HG03575 (cell line): ENCODE results near the gene TPI1.

Experiments
- ATAC-seq: cut with Tn5 transposase; IDR thresholded peaks from one replicate; pipeline ENCODE4 v1.9.1; 2021; ENCODE audit not compliant: unreplicated experiment, insufficient number of reproducible peaks, low FRiP score; ENCODE audit errors: extremely low read depth

The TPI1 gene

DNA sequence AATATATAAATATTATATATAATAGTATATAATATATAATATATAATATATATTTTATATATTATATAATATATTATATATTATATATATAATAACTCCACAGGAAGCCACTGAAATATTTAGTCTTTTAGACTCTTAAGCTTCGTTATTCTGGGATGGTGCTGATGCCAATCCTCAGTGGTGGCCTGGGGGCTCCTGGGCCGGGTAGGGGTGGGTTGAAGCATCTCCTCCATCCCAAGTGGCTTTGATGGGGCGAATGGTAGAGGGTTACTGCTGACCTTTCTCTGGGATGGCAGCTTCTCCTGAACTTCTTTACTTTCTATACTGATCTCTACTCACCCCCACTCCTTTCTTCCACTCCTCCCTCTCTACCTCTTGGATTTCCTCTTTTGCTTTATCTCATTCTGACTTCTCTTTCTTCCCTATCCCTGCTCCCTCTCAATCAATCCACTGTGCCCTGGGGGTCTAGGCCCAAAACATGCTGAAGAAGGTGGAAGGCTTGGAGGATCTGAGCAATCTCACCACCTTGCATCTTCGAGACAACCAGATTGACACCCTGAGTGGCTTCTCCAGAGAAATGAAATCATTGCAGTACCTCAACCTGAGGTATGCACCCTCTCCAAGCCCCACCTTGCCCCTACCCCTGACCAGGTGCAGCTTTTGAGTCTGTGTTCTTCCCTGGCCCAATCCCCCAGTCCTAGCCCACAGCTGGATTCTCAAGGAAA lies 42.3 kb downstream of the TPI1 start:
- ATAC-seq = no peak

DNA sequence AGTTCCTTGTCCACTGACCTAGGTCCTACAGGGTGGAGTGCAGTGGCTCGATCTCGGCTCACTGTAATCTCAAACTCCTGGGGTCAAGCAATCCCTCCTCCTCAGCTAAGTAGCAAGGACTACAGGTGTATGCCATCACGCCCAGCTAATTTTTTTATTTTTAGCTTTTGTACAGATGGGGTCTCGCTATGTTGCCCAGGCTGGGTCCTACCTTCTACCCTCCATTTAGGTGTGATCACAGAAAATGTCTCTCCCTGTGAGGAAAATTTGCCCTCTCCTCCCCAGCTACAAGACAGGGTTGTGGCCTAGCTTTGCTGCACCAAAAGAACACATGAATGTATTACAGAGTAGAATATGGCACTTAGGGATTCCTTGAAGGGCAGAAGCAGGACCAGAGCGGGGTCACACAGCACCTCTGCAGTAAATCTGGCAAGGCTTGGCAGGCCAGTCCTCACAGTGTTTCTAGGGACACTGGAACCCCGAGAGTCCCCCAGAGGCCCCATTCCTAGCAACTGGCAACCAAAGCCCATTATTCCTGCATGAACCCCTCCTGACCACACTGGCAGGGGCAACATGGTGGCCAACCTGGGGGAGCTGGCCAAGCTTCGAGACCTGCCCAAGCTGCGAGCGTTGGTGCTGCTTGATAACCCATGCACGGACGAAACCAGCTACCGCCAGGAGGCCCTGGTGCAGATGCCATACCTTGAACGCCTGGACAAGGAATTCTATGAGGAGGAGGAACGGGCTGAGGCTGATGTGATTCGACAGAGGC lies 45.0 kb downstream of the TPI1 start:
- no peak for ATAC-seq

DNA sequence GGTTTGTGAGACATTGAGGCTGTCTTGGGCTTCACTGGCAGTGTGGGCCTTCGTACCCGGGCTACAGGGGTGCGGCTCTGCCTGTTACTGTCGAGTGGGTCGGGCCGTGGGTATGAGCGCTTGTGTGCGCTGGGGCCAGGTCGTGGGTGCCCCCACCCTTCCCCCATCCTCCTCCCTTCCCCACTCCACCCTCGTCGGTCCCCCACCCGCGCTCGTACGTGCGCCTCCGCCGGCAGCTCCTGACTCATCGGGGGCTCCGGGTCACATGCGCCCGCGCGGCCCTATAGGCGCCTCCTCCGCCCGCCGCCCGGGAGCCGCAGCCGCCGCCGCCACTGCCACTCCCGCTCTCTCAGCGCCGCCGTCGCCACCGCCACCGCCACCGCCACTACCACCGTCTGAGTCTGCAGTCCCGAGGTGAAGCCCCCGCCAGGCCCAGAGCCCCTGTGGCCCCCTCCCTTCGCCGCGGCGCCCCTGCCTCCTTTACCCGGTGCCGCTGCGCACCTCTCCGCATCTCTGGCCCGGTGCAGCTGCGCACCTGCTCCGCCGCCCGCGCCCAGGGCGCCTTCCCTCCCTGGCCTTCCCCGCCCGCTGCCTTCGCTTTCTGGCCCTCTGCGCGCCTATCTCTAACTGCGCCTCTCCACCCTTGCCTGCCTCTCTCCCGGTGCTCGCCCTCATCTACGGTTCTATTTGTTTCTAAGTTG lies 47.1 kb downstream of the TPI1 start, which contains the start of gene ENO2:
Gene ENO2 (plus strand): TSS at position 335 of the 701 bp plus-strand sequence. CDS start 1,253 bp downstream, outside the sequence.
- no peak for ATAC-seq

DNA sequence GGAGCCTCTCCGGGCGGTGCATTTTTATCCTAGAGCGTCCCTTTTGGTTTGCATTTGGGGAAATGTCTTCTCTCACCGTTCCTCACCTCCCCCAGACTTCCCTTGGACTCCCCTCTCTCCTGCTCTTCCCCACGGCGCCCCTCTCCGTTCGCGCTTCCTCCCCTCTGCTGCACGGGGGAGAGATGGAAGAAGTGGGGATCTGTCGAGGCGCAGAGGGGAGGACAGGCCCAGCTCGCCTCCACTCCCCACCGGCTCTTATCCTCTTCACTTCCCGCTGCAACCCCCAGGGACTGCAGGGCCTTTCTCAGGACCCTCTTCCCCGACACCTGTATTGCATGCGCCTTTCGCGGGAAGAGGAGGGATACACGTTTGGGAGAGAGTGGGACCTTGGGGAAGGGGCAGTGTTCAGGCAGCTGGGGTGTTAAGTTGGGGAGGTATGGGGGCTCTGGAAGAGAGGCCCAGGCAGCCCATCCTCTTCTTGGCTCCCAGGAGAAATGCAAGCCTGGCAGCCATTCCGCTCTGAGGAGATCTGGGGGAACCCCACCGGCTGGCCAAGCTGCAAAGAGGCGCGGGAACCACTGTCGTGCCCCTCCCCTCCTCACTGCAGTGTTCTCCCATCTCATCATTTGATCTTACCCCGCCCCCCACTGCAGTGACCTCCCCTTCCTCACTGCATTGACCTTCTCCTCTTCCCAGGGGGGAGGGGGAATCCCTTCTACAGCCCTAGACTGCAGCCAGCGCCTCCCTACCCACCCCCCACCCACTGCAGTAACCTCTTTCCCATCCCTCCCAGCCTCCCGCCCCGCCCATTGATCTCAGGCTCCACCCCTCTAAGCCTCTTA lies 47.8 kb downstream of the TPI1 start:
- no peak for ATAC-seq

DNA sequence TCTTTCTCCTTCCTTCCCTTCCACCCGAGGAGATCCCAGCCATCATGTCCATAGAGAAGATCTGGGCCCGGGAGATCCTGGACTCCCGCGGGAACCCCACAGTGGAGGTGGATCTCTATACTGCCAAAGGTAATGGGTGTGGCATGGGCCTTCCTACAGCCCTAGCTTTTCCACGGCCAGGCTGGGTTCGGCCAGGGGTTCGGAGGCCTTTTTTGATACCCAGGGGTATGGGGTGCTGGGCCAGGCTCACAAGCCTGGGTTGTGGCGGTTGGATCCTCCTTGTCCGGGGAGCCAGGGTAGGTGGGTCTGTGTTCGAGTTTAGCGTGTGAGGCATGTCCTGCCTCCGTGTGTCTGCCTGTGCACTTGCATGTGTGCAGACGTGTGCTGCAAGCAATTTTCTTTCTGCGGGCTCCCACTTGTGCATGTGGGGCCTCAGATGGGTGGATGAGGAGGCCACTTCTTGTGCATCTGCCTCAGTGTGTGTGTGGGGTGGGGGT lies 48.5 kb downstream of the TPI1 start:
- no peak for ATAC-seq

DNA sequence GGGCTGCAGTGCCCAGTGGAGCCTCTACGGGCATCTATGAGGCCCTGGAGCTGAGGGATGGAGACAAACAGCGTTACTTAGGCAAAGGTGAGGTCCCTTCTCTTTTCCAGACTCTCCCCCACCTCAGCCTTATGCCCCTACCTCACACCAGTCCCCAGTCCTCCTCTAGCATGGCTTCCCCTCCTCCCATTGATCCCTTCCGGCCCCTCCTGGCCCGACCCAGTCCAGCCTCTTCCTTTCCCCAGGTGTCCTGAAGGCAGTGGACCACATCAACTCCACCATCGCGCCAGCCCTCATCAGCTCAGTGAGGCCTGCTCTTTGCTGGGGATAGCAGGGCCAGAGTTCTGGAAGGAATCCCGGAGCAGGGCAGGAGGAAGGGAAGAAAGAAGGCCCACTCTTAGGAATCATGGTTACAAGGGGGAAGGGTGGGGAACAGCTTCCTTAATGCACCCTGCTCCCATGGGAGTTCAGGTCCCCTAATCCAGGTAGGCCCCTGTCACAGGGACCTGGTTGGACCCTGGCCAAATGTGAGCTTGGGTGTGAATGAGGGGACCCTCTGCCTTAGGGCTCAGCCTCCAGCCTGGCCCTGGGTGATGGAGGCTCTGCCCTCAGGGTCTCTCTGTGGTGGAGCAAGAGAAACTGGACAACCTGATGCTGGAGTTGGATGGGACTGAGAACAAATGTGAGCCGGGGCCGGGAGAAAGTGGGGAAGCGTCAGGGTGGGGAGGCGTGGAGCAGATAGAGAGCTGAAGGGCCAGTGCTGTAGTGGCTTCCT lies 49.3 kb downstream of the TPI1 start:
- ATAC-seq = no peak

DNA sequence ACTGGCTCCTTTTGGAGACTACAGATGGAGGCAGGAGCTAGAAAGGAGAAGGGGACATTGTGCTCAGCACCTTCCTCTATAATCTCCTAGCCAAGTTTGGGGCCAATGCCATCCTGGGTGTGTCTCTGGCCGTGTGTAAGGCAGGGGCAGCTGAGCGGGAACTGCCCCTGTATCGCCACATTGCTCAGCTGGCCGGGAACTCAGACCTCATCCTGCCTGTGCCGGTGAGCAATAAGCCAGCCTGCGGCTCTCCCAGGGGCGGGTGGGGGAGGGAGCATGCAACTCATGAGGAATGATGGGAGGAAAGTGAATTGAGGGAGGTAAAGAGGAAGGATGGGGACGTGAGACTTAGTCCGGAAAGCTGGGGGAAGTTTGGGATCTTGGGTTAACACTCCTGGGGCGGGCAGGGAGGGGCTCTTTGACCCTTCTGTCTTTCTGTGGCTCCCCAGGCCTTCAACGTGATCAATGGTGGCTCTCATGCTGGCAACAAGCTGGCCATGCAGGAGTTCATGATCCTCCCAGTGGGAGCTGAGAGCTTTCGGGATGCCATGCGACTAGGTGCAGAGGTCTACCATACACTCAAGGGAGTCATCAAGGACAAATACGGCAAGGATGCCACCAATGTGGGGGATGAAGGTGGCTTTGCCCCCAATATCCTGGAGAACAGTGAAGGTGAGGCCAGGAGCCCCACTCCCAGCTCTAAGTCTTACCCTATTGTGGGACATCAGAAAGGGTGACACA lies 50.3 kb downstream of the TPI1 start:
- no peak for ATAC-seq

DNA sequence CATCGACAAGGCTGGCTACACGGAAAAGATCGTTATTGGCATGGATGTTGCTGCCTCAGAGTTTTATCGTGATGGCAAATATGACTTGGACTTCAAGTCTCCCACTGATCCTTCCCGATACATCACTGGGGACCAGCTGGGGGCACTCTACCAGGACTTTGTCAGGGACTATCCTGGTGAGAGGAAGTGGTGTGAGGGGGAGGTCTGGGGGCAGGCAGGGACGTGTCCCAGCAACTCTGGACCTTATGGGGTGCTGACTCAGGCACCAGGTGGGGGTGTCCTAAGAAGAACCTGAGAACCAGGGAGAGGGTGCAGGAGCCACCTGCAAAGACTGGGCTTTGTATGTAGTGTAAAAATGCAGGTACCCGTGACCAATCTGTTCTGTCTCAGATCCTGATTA lies 52.3 kb downstream of the TPI1 start:
- ATAC-seq = no peak
